ENCODE results near the gene LRP3. TPM values are rescaled to one million over a fixed set of nuclear protein-coding genes. Genes with fewer than 3 reads are reported as not detected.

Gene LRP3
- total RNA-seq, 2 experiments from 2014 or later, result 0.30 TPM; not detected in 1

- CTCF ChIA-PET, result interaction anchor here (1.7 to 2.9 kb wide), 2 partner anchors 15 to 16 kb away, joined by 5 to 13 read pairs; no protein-coding TSS in a partner anchor
Observed at GRCh38 chr19:33199441-33200265, 5.5 kb downstream of the LRP3 start.

DNA sequence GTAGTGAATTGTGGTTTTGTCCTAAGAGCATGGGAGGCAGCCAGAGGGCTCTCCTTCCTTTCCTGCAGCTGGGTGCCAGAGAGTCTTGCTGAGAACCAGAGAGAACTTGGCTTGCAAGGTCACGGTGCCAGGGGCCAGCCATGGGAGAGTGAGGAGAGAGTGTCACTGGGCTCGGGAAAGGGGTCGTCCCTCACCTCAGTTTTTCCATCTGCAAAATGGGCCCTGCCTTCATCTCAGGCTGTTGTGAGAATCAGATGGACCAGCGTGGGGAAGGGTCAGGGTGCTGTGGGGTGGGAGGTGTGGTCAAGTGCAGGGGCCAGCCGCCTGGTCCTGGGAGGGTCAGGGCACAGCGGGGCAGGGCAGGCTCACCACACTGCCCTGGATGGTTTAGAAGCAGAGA, 7.3 kb downstream of the LRP3 start:
- ATAC-seq (no peak), DNase-seq (no peak)
- no peaks in the 10 kb centered on the region for H3K36me3 Mint-ChIP-seq
- no peaks in the 10 kb centered on the region for H3K9me3 Mint-ChIP-seq (ENCODE audit: low read depth)
- no peak overlapping the region for H3K27ac Mint-ChIP-seq
- H3K4me1 Mint-ChIP-seq, result peaks cover 2% of the 10 kb centered on the region
- CTCF ChIA-PET, result interaction anchor here (1.7 kb wide), 1 partner anchor 17 kb away, joined by 5 read pairs; no protein-coding TSS in a partner anchor
- no peak overlapping the region for H3K4me3 Mint-ChIP-seq
- no peaks in the 10 kb centered on the region for H3K27me3 Mint-ChIP-seq

More at GRCh38 chr19:33199441-33200265, 5.5 kb downstream of the LRP3 start:
- DNase-seq, result no peak
- Mint-ChIP-seq H3K4me3 (no peak overlapping the region), H3K9me3 (ENCODE audit: low read depth) (no peaks in the 10 kb centered on the region), H3K36me3 (no peaks in the 10 kb centered on the region), H3K4me1 (peaks cover 2% of the 10 kb centered on the region), H3K27me3 (peaks cover 13% of the 10 kb centered on the region), H3K27ac (no peak overlapping the region)
- no peak for ATAC-seq

DNA sequence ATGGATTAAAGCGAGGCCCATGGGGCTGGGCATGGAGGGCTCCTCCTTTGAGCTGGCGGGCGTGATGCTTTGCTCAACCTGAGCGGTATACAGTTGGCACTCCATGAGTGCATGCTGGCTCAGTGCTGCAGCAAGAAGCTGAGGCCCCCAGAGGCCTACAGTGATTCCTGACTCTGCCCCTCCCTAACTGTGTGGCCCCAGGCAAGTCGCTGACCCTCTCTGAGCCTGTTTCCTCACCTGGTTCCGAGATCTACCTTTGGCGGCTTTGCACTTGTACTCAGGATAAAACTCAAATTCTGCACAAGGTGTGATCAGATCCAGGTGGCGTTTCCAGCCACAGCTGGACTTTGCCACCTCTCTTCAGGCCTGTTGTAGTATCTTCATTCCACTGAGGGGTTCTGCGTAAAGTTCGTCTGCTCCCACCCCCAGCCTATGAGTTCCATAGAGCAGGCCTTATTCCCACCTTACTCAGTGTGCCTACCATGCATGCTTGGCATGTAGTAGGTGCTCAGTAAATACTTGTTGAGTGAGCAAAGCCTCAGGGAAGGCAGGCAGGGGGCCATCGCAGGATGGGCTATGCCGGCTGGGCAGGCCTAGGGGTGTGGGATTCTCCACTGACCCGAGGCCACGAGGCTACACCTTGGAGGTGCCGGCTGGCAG, 7.9 kb downstream of the LRP3 start:
- Mint-ChIP-seq H3K27me3 (no peaks in the 10 kb centered on the region), H3K36me3 (no peaks in the 10 kb centered on the region), H3K27ac (no peak overlapping the region), H3K4me1 (peaks cover 2% of the 10 kb centered on the region), H3K9me3 (ENCODE audit: low read depth) (no peaks in the 10 kb centered on the region), H3K4me3 (no peak overlapping the region)
- DNase-seq, result no peak
- ATAC-seq, result no peak
- CTCF ChIA-PET, result no interaction called here

GRCh38 chr19:33202546-33203507, 8.7 kb downstream of the LRP3 start:
- Mint-ChIP-seq H3K4me3 (no peak overlapping the region), H3K27ac (no peak overlapping the region)
- no peak for ATAC-seq

DNA sequence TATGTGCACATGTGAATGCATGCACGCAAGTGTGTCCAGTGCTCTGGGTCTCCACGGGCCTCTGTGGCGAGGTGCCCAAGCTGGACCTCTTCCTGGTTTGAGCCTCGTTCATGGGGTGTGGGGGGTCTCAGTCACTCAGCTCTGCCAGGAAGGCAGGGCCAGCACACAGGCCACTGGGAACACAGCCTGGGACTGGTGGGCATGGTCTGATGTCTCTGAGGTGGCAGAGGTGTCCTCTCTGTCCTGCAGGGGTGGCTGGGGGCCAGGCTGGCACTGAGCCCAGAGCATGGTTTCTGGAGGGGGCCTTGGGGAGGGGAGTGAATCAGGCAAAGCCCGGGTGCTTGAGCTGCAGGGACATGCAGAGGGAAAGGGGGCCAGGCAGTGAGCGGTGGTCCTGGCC, 9.4 kb downstream of the LRP3 start:
- no peaks in the 10 kb centered on the region for H3K4me1 Mint-ChIP-seq
- CTCF ChIA-PET, result interaction anchor here (0.6 to 1.0 kb wide), 2 partner anchors 19 to 80 kb away, joined by 3 read pairs; no protein-coding TSS in a partner anchor
- no peaks in the 10 kb centered on the region for H3K9me3 Mint-ChIP-seq (ENCODE audit: low read depth)
- H3K27me3 Mint-ChIP-seq, result no peaks in the 10 kb centered on the region
- no peak overlapping the region for H3K4me3 Mint-ChIP-seq
- H3K27ac Mint-ChIP-seq, result no peak overlapping the region
- no peaks in the 10 kb centered on the region for H3K36me3 Mint-ChIP-seq
- ATAC-seq (no peak), DNase-seq (no peak)

More at GRCh38 chr19:33202546-33203507, 8.7 kb downstream of the LRP3 start:
- Mint-ChIP-seq H3K36me3 (no peaks in the 10 kb centered on the region), H3K9me3 (ENCODE audit: low read depth) (no peaks in the 10 kb centered on the region), H3K27me3 (no peaks in the 10 kb centered on the region), H3K4me1 (no peaks in the 10 kb centered on the region)
- CTCF ChIA-PET, result no interaction called here
- DNase-seq, result no peak

DNA sequence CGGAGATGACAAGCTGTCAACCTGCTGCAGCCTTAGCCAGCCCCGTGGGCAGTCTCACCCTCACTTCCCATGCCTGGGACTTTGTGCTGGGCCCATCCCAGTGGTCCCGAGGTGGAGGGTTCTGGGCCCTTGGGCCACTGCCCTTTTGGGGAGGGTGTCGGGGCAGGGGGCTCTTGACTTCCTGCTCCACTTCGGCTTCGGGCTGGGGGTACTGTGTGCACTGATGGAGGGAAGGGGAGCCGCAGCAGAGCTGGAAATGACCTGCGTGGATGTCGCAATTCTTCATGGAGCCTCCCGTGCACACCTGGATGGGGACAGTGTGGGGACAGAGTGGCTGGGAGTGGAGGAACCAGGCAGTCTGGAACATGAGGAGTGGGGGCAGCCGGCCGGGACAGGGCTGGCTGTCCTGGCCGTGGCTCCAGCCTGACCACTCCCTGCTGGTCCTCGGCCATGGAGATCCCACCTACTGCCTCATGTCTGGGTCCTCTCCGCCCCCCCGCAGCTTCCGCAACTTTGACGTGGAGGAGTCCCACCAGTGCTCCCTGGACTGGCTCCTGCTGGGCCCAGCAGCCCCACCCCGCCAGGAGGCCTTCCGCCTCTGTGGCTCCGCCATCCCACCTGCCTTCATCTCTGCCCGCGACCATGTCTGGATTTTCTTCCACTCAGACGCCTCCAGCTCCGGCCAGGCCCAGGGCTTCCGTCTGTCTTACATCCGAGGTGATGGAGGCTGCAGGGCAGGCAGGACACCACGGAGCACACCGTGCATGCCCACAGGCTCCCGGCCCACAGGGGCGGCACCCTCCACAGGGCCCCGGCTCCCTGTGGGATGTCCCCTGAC, 10.2 kb downstream of the LRP3 start:
- ATAC-seq (no peak), DNase-seq (no peak)
- H3K4me3 Mint-ChIP-seq, result no peak overlapping the region
- H3K27me3 Mint-ChIP-seq, result no peaks in the 10 kb centered on the region
- no peaks in the 10 kb centered on the region for H3K4me1 Mint-ChIP-seq
- CTCF ChIA-PET, result interaction anchor here (0.6 to 1.0 kb wide), 2 partner anchors 20 to 81 kb away, joined by 3 read pairs; no protein-coding TSS in a partner anchor
- H3K36me3 Mint-ChIP-seq, result no peaks in the 10 kb centered on the region
- H3K9me3 Mint-ChIP-seq (ENCODE audit: low read depth), result no peaks in the 10 kb centered on the region
- no peak overlapping the region for H3K27ac Mint-ChIP-seq

DNA sequence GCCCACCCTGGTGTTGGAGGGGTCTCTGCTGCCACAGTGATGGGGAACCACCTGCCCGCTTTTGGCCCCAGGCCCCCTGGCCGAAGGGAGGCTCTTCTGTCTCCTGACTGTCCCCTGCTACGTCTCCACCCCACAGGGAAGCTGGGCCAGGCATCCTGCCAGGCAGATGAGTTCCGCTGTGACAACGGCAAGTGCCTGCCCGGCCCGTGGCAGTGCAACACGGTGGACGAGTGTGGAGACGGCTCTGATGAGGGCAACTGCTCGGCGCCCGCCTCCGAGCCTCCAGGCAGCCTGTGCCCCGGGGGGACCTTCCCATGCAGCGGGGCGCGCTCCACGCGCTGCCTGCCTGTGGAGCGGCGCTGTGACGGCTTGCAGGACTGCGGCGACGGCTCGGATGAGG, 11.0 kb downstream of the LRP3 start:
- Mint-ChIP-seq H3K4me1 (no peaks in the 10 kb centered on the region), H3K36me3 (no peaks in the 10 kb centered on the region)

GRCh38 chr19:33205531-33206260, 11.6 kb downstream of the LRP3 start:
- no peak for ATAC-seq
- CTCF ChIA-PET, result no interaction called here
- H3K9me3 Mint-ChIP-seq (ENCODE audit: low read depth), result no peaks in the 10 kb centered on the region
- H3K36me3 Mint-ChIP-seq, result no peaks in the 10 kb centered on the region
- no peaks in the 10 kb centered on the region for H3K4me1 Mint-ChIP-seq
- DNase-seq, result no peak
- no peak overlapping the region for H3K4me3 Mint-ChIP-seq
- H3K27me3 Mint-ChIP-seq, result no peaks in the 10 kb centered on the region
- no peak overlapping the region for H3K27ac Mint-ChIP-seq

More for the DNA sequence above, 11.0 kb downstream of the LRP3 start:
- H3K9me3 Mint-ChIP-seq (ENCODE audit: low read depth), result no peaks in the 10 kb centered on the region
- DNase-seq, result no peak
- H3K4me3 Mint-ChIP-seq, result no peak overlapping the region
- no peak for ATAC-seq
- H3K27ac Mint-ChIP-seq, result no peak overlapping the region
- no peaks in the 10 kb centered on the region for H3K27me3 Mint-ChIP-seq
- CTCF ChIA-PET, result no interaction called here

DNA sequence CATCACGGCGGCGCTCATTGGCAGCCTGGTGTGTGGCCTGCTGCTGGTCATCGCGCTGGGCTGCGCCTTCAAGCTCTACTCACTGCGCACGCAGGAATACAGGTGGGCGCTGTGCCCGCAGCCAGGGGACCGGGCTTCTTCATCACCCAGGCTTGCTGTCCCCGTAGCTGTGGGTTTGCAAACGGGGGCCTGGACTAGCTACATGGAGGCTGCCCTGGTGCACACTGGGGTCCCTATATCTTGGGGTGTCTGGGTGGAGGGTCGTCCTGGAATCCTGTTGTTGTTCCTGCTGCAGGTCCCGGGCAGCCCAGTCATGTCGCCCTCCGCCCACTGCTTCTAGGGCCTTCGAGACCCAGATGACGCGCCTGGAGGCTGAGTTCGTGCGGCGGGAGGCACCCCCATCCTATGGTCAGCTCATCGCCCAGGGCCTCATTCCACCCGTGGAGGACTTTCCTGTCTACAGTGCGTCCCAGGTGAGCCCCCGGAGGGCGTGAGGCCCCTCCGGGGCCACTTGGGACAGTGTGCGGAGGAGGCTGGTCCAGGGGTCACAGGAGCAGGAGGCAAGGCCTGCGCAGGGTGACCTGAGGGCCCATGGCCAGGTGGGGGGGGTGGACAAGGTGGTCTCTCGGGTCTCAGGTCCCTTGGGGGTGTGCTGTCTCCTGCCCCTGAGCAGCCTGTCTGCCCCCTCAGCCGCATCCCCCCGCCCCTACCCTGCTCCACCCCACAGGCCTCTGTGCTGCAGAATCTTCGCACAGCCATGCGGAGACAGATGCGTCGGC, 12.3 kb downstream of the LRP3 start:
- no peak overlapping the region for H3K4me3 Mint-ChIP-seq
- no peaks in the 10 kb centered on the region for H3K4me1 Mint-ChIP-seq
- no peaks in the 10 kb centered on the region for H3K9me3 Mint-ChIP-seq (ENCODE audit: low read depth)
- H3K36me3 Mint-ChIP-seq, result no peaks in the 10 kb centered on the region
- CTCF ChIA-PET, result no interaction called here
- H3K27me3 Mint-ChIP-seq, result no peaks in the 10 kb centered on the region
- DNase-seq (no peak), ATAC-seq (no peak)
- no peak overlapping the region for H3K27ac Mint-ChIP-seq

DNA sequence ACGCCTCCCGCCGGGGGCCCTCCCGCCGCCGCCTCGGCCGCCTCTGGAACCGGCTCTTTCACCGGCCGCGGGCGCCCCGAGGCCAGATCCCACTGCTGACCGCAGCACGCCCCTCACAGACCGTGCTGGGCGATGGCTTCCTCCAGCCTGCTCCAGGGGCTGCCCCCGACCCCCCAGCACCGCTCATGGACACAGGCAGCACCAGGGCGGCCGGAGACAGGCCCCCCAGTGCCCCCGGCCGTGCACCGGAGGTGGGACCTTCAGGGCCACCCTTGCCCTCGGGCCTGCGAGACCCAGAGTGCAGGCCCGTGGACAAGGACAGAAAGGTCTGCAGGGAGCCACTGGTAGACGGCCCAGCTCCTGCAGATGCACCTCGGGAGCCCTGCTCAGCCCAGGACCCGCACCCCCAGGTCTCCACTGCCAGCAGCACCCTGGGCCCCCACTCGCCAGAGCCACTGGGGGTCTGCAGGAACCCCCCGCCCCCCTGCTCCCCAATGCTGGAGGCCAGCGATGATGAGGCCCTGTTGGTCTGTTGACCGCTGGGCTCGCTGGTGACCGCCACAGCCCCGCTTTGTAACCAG, 13.0 kb downstream of the LRP3 start:
- no peaks in the 10 kb centered on the region for H3K9me3 Mint-ChIP-seq (ENCODE audit: low read depth)
- H3K27ac Mint-ChIP-seq, result no peak overlapping the region
- no peak for DNase-seq
- H3K4me1 Mint-ChIP-seq, result no peaks in the 10 kb centered on the region
- H3K27me3 Mint-ChIP-seq, result no peaks in the 10 kb centered on the region
- CTCF ChIA-PET, result no interaction called here
- no peak for ATAC-seq
- H3K4me3 Mint-ChIP-seq, result no peak overlapping the region
- no peaks in the 10 kb centered on the region for H3K36me3 Mint-ChIP-seq

- no peaks in the 10 kb centered on the region for H3K9me3 Mint-ChIP-seq (ENCODE audit: low read depth)
- H3K36me3 Mint-ChIP-seq, result no peaks in the 10 kb centered on the region
- H3K4me1 Mint-ChIP-seq, result no peaks in the 10 kb centered on the region
- CTCF ChIA-PET, result no interaction called here
- no peak overlapping the region for H3K27ac Mint-ChIP-seq
- no peak for ATAC-seq
- H3K27me3 Mint-ChIP-seq, result no peaks in the 10 kb centered on the region
- DNase-seq, result no peak
- H3K4me3 Mint-ChIP-seq, result no peak overlapping the region
Observed at GRCh38 chr19:33207903-33208302, 13.8 kb downstream of the LRP3 start.

Measured in activated CD8-positive, alpha-beta memory T cell treated with anti-CD3 and anti-CD28 coated beads, Interleukin-2, amount 10 ng/mL, durations not matched to agents 7 days and 5 days (primary cell).